Mucosa of descending colon (tissue), 3 donors: ENCODE measurements around the gene CADM1. TPM values are rescaled to one million over a fixed set of nuclear protein-coding genes. Genes with fewer than 3 reads are reported as not detected.

Source experiments
- ATAC-seq: fragments of 200-7000 bp; cut with Tn5 transposase; one replicate; pipeline ENCODE4 v1.9.1; 2020; ENCODE audit warnings: mild to moderate bottlenecking, moderate library complexity
- DNase-seq, 3 donors: peaks; one replicate each; pipeline ENCODE4 v3.0.0-alpha.2; 2020
- H3K36me3 ChIP-seq: fragments of 200-600 bp; one replicate; pipeline ENCODE4 v1.8.0; 2021; ENCODE audit warnings: low read depth, mild to moderate bottlenecking
- H3K4me1 ChIP-seq: fragments of 200-600 bp; one replicate; pipeline ENCODE4 v1.8.0; 2021; ENCODE audit warnings: low read depth, mild to moderate bottlenecking
- H3K4me3 ChIP-seq: fragments of 200-600 bp; one replicate; pipeline ENCODE4 v1.8.0; 2021; ENCODE audit warnings: mild to moderate bottlenecking
- H3K9me3 ChIP-seq: fragments of 200-600 bp; one replicate; pipeline ENCODE4 v1.8.0; 2021; ENCODE audit warnings: mild to moderate bottlenecking
- CTCF ChIP-seq: fragments of 200-600 bp; IDR thresholded peaks from one replicate; pipeline ENCODE4 v1.8.0; 2022; ENCODE audit warnings: antibody characterized with exemption, mild to moderate bottlenecking
- intact Hi-C, 2 donors: fragments of 100-400 bp; cut with DNase I in 1 of 2; cut with micrococcal nuclease in 1 of 2; formaldehyde crosslinking; loops; one replicate each; pipeline versions ENCODE4 v1.11.0 to v1.11.1; 2022; cut with DNase I, micrococcal nuclease
- total RNA-seq, 3 donors: library from RNA; stranded (reverse); fragmentation: NEBNext Ultra II Directional in 2 of 3; extraction: Animal tissue kit (Norgen Biotek cat#: 25700) in 2 of 3; gene quantifications; one replicate each; pipeline versions ENCODE4 v1.2.1 to v1.2.4, GENCODE V29; 2021 to 2023
- donor health status: DM: no; HTN: no; CAD: no; lungs with moderate emphysema.
- donor health status: DM: no; HTN: no; CAD: no.
- donor health status: DM: no; HTN: yes; CAD: no.

CADM1 gene
- total RNA-seq, 3 donors from 2014 or later: 4.3 to 20.2 (median 7.2) TPM

GRCh38 chr11:115247361-115247760 is 256.9 kb downstream of the CADM1 start:
- TF ChIP-seq CTCF: no peak
- Histone ChIP-seq H3K4me1 (no peaks in the 10 kb centered on the region), H3K4me3 (no peak overlapping the region), H3K36me3 (no peaks in the 10 kb centered on the region), H3K9me3 (no peaks in the 10 kb centered on the region)
- DNase-seq (no peak), ATAC-seq (no peak)
- intact Hi-C loops: no loop called here

DNA sequence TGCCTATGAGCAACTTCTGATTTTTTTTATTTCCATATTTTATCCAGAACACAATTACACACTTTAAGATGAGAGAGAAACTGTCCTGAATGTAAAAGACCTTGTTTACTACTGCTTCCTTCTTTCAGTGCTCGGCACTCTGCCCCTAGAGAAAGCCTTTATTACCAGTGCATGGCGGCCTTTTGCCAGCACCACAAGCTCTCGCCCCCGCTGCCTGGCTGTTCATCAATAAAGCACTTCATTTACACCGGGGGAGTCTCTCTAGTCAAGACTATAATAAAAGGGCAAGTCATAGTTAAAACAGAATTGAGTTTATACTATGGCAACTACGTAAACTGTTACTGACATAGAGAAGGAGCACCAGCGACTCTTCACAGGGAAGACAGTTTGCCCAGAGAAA is 259.5 kb downstream of the CADM1 start:
- DNase-seq: no peak
- ATAC-seq: no peak
- H3K4me3 ChIP-seq: no peak overlapping the region
- intact Hi-C loops: no loop called here
- no peaks in the 10 kb centered on the region for H3K9me3 ChIP-seq
- no peaks in the 10 kb centered on the region for H3K4me1 ChIP-seq
- H3K36me3 ChIP-seq: no peaks in the 10 kb centered on the region
- TF ChIP-seq CTCF: no peak

GRCh38 chr11:115244296-115244695 is 259.9 kb downstream of the CADM1 start:
- Histone ChIP-seq H3K36me3 (no peaks in the 10 kb centered on the region), H3K4me3 (no peak overlapping the region), H3K4me1 (no peaks in the 10 kb centered on the region), H3K9me3 (no peaks in the 10 kb centered on the region)
- DNase-seq: no peak
- intact Hi-C loops: no loop called here
- no peak for ATAC-seq
- no peak for TF ChIP-seq CTCF

GRCh38 chr11:115242982-115243381 is 261.2 kb downstream of the CADM1 start:
- no peak for TF ChIP-seq CTCF
- Histone ChIP-seq H3K9me3 (no peaks in the 10 kb centered on the region), H3K4me1 (no peaks in the 10 kb centered on the region), H3K36me3 (no peaks in the 10 kb centered on the region), H3K4me3 (no peak overlapping the region)
- intact Hi-C loops: no loop called here
- no peak for ATAC-seq
- DNase-seq: no peak

GRCh38 chr11:115241899-115242298 is 262.3 kb downstream of the CADM1 start:
- no peaks in the 10 kb centered on the region for H3K36me3 ChIP-seq
- no peaks in the 10 kb centered on the region for H3K4me1 ChIP-seq
- ATAC-seq: no peak
- intact Hi-C loops: no loop called here
- TF ChIP-seq CTCF: no peak
- no peak overlapping the region for H3K4me3 ChIP-seq
- no peak for DNase-seq
- no peaks in the 10 kb centered on the region for H3K9me3 ChIP-seq

GRCh38 chr11:115238791-115239190 is 265.4 kb downstream of the CADM1 start:
- no peak overlapping the region for H3K4me3 ChIP-seq
- intact Hi-C loops: no loop called here
- ATAC-seq (no peak), DNase-seq (no peak)
- TF ChIP-seq CTCF: no peak
- H3K36me3 ChIP-seq: no peaks in the 10 kb centered on the region
- no peaks in the 10 kb centered on the region for H3K9me3 ChIP-seq
- no peaks in the 10 kb centered on the region for H3K4me1 ChIP-seq
